HG03039 (cell line): ENCODE data around the gene TMEM86A.
"Not testable (repeated sequence)": the region's sequence is repeated elsewhere in the genome, so short reads cannot be mapped to it uniquely, and the experiment has no call there.

Experiments used
- ATAC-seq: cut with Tn5 transposase; IDR thresholded peaks from one replicate; pipeline ENCODE4 v1.9.1; 2021; ENCODE audit warnings: mild to moderate bottlenecking, moderate library complexity; ENCODE audit not compliant: unreplicated experiment

Gene TMEM86A

GRCh38 chr11:18698341-18699268, at the start of gene TMEM86A:
Gene TMEM86A, plus strand, starts transcription at chr11:18698779. Its CDS starts 108 bp downstream, at chr11:18698887.
- ATAC-seq: peak; percentile 95

DNA sequence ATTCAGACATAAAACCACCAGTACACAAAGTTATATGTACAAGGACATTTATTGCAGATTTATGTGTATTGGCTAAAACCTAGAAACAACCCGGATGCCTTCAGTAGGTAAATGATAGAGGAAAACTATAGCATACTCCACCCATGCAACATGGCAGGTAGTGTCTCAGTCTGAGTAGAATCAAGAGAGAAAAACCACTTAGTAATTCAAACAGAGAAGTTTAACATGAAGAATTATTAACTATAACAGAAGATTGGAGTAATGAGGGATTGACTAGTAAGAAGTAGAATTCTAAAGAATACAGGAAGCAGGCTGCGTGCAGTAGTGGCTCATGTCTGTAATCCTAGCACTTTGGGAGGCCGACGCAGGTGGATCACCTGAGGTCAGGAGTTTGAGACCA, 48.2 kb upstream of the TMEM86A start:
- no peak for ATAC-seq

DNA sequence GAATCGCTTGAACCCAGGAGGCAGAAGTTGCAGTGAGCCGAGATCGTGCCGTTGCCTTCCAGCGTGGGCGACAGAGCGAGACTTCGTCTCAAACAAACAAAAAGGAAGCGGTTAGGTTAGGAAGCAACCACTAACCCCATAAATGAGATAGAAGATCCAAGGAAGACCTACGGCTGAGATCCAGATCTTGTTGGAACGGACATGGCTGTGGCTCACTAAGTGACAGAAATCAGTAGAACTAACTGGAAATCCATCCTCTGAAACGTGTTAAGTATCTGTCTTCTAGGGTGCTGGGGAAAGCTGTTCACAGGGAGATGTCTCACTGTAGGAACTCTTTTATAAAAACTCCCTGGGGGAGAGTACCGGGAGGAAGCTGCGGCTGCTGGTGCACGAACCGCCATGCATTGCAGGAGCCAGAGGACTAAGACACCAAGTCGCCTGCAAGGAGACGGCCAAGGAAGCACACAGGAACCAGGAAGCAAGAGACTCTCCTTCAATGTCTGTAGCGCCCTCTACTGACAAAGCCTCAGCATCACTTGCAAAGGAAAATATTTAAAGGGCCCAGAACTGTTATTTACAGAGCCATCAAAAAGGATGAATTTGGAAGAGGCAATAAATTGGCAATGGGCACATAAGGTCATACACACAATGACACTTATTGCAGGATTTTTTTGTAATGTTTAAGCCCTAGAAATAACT, 47.6 kb upstream of the TMEM86A start:
- no peak for ATAC-seq

DNA sequence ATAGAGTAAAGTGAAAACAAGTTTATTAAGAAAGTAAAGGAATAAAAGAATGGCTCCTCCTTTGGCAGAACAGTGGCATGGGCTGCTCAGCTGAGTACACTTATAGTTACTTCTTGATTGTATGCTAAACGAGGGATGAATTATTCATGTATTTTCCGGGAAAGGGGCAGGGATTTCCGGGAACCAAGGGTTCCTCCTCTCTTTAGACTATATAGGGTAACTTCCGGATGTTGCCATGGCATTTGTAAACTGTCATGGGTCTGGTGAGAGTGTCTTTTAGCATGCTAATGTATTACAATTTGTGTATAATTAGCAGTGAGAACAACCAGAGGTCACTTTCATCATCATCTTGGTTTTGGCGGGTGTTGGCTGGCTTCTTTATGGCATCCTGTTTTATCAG, 40.9 kb upstream of the TMEM86A start:
- ATAC-seq: no peak

GRCh38 chr11:18665353-18665872, 33.2 kb upstream of the TMEM86A start:
- not testable (repeated sequence) for ATAC-seq

DNA sequence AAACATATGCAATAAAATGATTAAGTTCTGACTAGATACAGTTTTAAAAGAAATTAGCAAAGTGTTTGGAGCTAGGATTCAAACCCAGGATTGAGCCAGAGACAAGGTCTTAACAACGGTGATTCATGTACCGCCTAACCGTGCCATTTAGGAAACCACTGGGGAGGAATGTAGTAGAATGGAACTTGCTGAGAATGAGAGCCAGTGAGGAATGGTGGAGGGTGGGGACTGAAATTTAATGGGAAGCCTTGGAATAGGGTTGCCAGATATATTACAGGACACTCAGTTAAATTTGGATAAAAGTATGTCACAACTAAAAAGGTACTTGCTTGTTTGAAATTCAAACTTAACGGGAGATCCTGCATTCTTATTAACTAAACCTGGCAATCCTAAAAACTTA, 30.4 kb upstream of the TMEM86A start:
- no peak for ATAC-seq

GRCh38 chr11:18669219-18669596, 29.4 kb upstream of the TMEM86A start:
- ATAC-seq: no peak

GRCh38 chr11:18669711-18670110, 28.9 kb upstream of the TMEM86A start:
- ATAC-seq: no peak

DNA sequence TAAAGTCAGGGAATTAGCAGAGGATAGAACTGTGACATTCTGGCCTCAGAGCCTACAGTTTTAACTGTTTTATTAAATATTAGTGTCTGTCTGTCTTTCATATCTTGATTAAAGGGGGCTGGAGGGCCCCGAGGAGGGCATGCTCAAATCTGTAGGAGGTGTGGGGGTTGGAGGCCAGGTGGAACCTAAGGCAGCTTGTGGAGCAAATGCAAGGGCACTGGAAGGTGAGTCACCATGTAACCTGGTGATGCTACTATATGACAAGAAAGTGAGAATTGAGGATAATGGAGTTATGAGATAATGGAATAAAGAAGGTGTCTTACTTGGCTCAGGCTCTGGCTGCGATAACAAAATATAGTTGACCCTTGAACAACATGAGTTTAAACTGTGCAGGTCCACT, 27.3 kb upstream of the TMEM86A start:
- no peak for ATAC-seq

DNA sequence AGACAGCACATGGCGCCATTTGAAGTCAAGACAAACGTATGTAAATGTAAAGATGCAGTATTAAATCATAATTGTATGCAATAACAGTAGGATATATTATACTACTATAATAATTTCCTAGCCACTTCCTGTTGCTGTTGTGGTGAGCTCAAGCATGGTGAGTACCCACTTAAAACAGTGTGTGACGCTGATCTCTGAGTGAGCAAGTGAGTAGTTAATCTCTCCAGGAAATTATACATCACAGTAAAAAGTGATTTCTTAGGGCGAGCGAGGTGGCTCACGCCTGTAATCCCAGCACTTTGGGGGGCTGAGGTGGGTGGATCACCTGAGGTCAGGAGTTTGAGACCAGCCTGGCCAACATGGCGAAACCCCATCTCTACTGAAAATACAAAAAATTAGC, 26.4 kb upstream of the TMEM86A start:
- ATAC-seq: not testable (repeated sequence)

- ATAC-seq: no peak
These were observed 21.8 kb upstream of the TMEM86A start for GRCh38 chr11:18676803-18677202.

- ATAC-seq: no peak
These were observed 21.0 kb upstream of the TMEM86A start for GRCh38 chr11:18677560-18677959.

- ATAC-seq: not testable (repeated sequence)
These were observed 16.6 kb upstream of the TMEM86A start for GRCh38 chr11:18681949-18682348.

DNA sequence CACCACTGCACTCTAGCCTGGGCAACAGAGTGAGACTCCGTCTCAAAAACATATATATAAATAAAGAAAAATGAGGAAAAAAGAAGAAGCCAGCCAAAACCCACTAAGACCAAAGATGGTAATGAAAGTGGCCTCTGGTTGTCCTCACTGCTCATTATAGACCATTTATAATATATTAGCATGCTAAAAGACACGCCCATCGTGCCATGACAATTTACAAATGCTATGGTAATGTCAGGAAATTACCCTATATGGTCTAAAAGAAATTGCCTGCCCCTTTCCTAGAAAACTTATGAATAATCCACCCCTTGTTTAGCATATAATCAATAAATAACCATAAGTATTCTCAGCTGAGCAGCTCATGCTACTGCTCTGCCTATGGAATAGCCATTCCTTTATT, 16.1 kb upstream of the TMEM86A start:
- ATAC-seq: no peak

DNA sequence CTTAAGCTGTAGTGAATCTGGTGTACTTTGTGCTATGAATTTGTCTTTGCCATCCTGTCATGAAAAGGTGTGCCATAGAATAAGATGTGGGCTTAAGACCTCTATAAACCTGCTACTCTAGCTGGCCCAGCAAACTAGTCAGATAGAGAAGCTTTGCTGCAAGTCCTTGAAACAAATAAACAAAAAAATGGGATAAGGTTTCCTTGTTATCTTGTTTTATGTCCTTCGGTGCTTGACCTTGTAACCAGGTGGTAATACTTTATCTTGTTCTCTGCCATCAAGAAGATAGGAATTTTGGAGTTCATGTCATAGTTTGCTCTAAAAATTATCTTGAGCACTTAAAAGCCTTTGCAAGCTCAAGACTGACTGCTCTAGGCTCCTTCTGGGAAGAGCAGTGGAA, 14.3 kb upstream of the TMEM86A start:
- no peak for ATAC-seq

GRCh38 chr11:18691467-18692140, 7.0 kb upstream of the TMEM86A start:
- ATAC-seq: not testable (repeated sequence)

DNA sequence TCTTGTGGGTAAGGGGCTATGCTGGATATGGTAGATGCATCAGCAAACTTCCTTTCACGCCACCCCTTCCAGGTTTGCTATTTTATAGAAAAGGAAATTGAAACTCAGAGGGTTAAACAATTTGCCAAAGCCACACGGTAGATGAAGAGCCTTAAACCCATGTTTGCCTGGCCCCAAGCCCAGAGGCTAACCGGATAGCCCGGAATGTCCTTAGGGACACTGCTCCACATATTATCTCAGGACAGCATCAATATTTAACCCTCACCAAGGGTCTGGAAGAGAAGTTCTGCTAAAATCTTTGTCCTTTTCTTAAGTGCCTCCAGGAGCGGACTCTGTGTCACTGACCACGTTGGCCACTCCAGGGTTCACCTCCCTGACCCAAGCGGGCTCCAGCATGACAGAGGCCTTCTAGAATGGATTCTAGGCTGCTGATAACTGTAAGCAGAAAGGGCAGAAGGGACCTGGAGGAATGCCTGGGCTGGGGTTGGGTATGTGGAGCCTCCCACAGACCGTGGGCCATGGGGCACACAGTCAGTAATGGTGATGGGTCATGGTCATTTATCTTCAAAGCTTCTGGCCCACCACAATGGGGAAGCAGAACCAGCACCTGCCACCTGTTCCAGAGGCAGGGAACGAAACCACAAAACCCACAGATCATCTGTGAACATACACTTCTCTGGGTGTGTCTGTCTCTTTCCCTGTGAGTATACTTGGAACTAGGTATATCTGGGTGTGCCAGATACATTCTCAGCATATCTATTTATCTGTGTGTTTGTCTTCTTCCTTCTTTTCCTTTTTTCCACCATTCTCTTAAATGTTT, 5.4 kb upstream of the TMEM86A start:
- ATAC-seq: no peak

DNA sequence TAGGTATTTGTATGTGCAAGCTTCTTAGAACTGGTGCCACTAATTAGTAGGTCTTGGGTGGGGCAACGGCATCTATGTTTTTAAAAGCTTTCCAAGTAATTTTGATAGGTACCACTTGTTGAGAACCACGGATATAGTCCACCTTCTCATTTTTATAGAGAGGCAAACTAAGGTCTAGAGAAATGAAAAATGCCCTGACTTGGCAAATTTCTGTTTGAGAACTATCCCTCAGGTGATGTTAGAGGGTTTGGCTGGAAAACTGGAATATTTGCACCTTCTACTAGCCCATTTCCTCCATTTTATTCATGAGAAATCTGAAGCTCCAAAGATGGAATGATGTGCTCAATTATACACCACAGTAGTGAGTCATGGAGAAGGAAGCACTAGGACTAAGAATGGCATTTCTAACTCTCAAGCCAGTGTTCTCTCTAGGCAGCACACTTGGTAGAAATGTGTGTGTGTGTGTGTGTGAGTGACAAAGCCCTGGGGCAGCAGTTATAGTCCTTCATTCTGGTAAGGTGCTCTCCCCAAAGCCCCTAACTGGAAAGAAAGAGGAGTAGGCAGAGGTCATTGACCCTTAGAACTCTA, 1.8 kb upstream of the TMEM86A start:
- ATAC-seq: no peak

GRCh38 chr11:18697576-18697975, 1.0 kb upstream of the TMEM86A start:
- no peak for ATAC-seq

GRCh38 chr11:18699269-18699596, 654 bp downstream of the TMEM86A start:
- ATAC-seq: no peak
